HCT116 (cell line): ENCODE data around the gene ATP5F1D.

Experiments
- ATF3 ChIP-seq: IDR thresholded peaks from 2 replicates; pipeline ENCODE4 v1.6.1; 2012
- CTCF ChIP-seq, 3 experiments: fragments of 200-600 bp in 1 of 3; sonication (generic) in 1 of 3; IDR thresholded peaks in 2 of 3; conservative IDR thresholded peaks in 1 of 3; 2 replicates each; pipeline ENCODE4 v1.5.1; 2012 to 2017; ENCODE audit warnings: low read depth in 2 of 3, low read length in 2 of 3, antibody characterized with exemption in 1 of 3, borderline replicate concordance in 1 of 3, control low read depth in 1 of 3, mild to moderate bottlenecking in 1 of 3, mixed read lengths in 1 of 3, mixed run types in 1 of 3, moderate library complexity in 1 of 3; ENCODE audit not compliant: insufficient read depth in 1 of 3
- EZH2 ChIP-seq: fragments of 200-600 bp; sonication (generic); IDR thresholded peaks from 2 replicates; pipeline ENCODE4 v1.6.1; 2017; ENCODE audit warnings: antibody characterized with exemption, mixed run types
- EZH2phosphoT487 ChIP-seq: fragments of 200-600 bp; IDR thresholded peaks from 2 replicates; pipeline ENCODE4 v1.6.1; 2018; ENCODE audit warnings: antibody characterized with exemption, borderline replicate concordance
- JUND ChIP-seq: IDR thresholded peaks from 2 replicates; pipeline ENCODE4 v1.6.1; 2012
- POLR2A ChIP-seq: IDR thresholded peaks from 2 replicates; pipeline ENCODE4 v1.7.0; 2011; ENCODE audit warnings: borderline replicate concordance; ENCODE audit not compliant: insufficient read depth, insufficient read length; ENCODE audit errors: extremely low read depth
- POLR2AphosphoS5 ChIP-seq: IDR thresholded peaks from 2 replicates; pipeline ENCODE4 v1.6.1; 2011; ENCODE audit warnings: mild to moderate bottlenecking, low read depth, low read length, moderate library complexity
- ZNF274 ChIP-seq: fragments of 200-500 bp; sonication (Bioruptor generic); IDR thresholded peaks from 2 replicates; pipeline ENCODE4 v1.6.1; 2014; ENCODE audit warnings: mild to moderate bottlenecking, low read depth, low read length, inconsistent platforms

GRCh38 chr19:1277061-1277460 lies 35.5 kb downstream of the ATP5F1D start:
- TF ChIP-seq CTCF (IDR thresholded peaks at IDR 0.05 in 2 of 3, conservative IDR thresholded peaks at IDR 0.05 in 1 of 3; ENCODE audit: borderline replicate concordance in 1 of 3, insufficient read depth in 1 of 3, low read depth in 2 of 3, low read length in 2 of 3) (no peak), POLR2AphosphoS5 (no peak), EZH2phosphoT487 (no peak), JUND (no peak), POLR2A (no peak), ZNF274 (no peak), EZH2 (no peak), ATF3 (no peak)
